ENCODE results near the gene SHB.

DNA sequence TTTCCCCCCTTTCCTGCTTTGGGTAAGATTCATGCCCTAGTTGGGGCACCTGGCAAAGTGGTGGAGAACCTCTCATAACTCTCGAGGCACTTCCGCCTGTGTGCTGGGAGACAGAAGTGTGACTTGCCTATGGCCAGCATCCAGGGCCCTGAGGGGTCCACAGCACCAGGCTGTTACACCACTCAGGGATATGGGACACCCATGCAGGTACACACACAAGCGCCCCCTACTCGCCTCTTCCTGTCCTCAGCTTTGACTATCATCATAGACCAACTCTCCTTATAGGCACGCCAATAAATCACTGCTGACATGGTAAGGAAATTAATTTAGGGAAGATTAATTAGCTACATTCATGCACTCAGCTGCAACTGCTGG, 45.4 kb downstream of the SHB start:
- TF ChIP-seq POLR2A (IDR thresholded peaks at IDR 0.05) (no peak), POLR2AphosphoS5 (IDR thresholded peaks at IDR 0.05) (no peak)
